HG03108 (cell line): ENCODE measurements around the gene CXCL3.
"Not testable (repeated sequence)": the region's sequence is repeated elsewhere in the genome, so short reads cannot be mapped to it uniquely, and the experiment has no call there.

Experiments used
- ATAC-seq: cut with Tn5 transposase; IDR thresholded peaks from one replicate; pipeline ENCODE4 v1.9.1; 2021; ENCODE audit warnings: moderate library complexity; ENCODE audit not compliant: unreplicated experiment

The CXCL3 gene

GRCh38 chr4:74038425-74039314, at the start of gene CXCL3:
TSS of gene CXCL3 (minus strand) at chr4:74038689. CDS start at chr4:74038611, 78 bp downstream.
- peak; percentile 55 for ATAC-seq

- no peak for ATAC-seq
Measured at GRCh38 chr4:74087481-74087880, 49.0 kb upstream of the CXCL3 start.

- no peak for ATAC-seq
Measured at GRCh38 chr4:74085669-74086068, 47.2 kb upstream of the CXCL3 start.

GRCh38 chr4:74084984-74085383, 46.5 kb upstream of the CXCL3 start:
- ATAC-seq: no peak

- no peak for ATAC-seq
Measured at GRCh38 chr4:74083546-74083945, 45.1 kb upstream of the CXCL3 start.

- ATAC-seq: no peak
Measured at GRCh38 chr4:74081035-74081434, 42.5 kb upstream of the CXCL3 start.

- ATAC-seq: not testable (repeated sequence)
Measured at GRCh38 chr4:74080351-74080750, 41.9 kb upstream of the CXCL3 start.

- ATAC-seq: not testable (repeated sequence)
Measured at GRCh38 chr4:74079024-74079423, 40.5 kb upstream of the CXCL3 start.

- no peak for ATAC-seq
Measured at GRCh38 chr4:74073358-74073757, 34.9 kb upstream of the CXCL3 start.

- no peak for ATAC-seq
Measured at GRCh38 chr4:74072739-74073138, 34.2 kb upstream of the CXCL3 start.

- ATAC-seq: no peak
Measured at GRCh38 chr4:74067586-74067985, 29.1 kb upstream of the CXCL3 start.

- no peak for ATAC-seq
Measured at GRCh38 chr4:74066232-74066631, 27.7 kb upstream of the CXCL3 start.

- ATAC-seq: no peak
Measured at GRCh38 chr4:74065115-74065642, 26.7 kb upstream of the CXCL3 start.

- no peak for ATAC-seq
Measured at GRCh38 chr4:74063859-74064258, 25.4 kb upstream of the CXCL3 start.

GRCh38 chr4:74062953-74063352, 24.5 kb upstream of the CXCL3 start:
- ATAC-seq: no peak

GRCh38 chr4:74061430-74061829, 22.9 kb upstream of the CXCL3 start:
- ATAC-seq: no peak

GRCh38 chr4:74059161-74059829, 20.8 kb upstream of the CXCL3 start:
- ATAC-seq: no peak

GRCh38 chr4:74058048-74058651, 19.7 kb upstream of the CXCL3 start:
- ATAC-seq: no peak

GRCh38 chr4:74057588-74057987, 19.1 kb upstream of the CXCL3 start:
- ATAC-seq: no peak

- no peak for ATAC-seq
Measured at GRCh38 chr4:74056858-74057562, 18.5 kb upstream of the CXCL3 start.
